ENCODE data around the gene MRS2. TPM values are rescaled to one million over a fixed set of nuclear protein-coding genes. Genes with fewer than 3 reads are reported as not detected.
A peak's percentile ranks its signal among the peaks of the same experiment; 100 is the strongest.

MRS2 gene
- total RNA-seq, 1 experiment from 2014 or later, result 19.8 TPM

- DNase-seq, result no peak
- Histone ChIP-seq H3F3A (ENCODE audit: low read length, unreplicated experiment) (no peaks in the 10 kb centered on the region), H3K36me3 (ENCODE audit: low read depth, low read length) (peaks cover 65% of the 10 kb centered on the region), H3K79me2 (ENCODE audit: low read length) (no peaks in the 10 kb centered on the region), H3K4me1 (ENCODE audit: insufficient read depth, low read length) (no peaks in the 10 kb centered on the region), H3K27ac (ENCODE audit: low read length) (no peak overlapping the region), H3K9ac (ENCODE audit: low read length) (no peak overlapping the region), H2AFZ (ENCODE audit: low read length) (no peak overlapping the region), H3K27me3 (ENCODE audit: low read length) (no peaks in the 10 kb centered on the region), H3K9me2 (replicated peaks; ENCODE audit: low read length) (no peaks in the 10 kb centered on the region), H3K4me3 (ENCODE audit: low read length) (no peak overlapping the region), H3K4me2 (ENCODE audit: low read length) (no peak overlapping the region), H4K20me1 (ENCODE audit: low read length) (no peaks in the 10 kb centered on the region), H3K9me3 (ENCODE audit: low read length) (no peaks in the 10 kb centered on the region)
- intact Hi-C loops (cut with micrococcal nuclease), result no loop called here
- POLR2A ChIA-PET (ENCODE audit: unreplicated experiment), result no interaction called here
- TF ChIP-seq EZH2 (IDR thresholded peaks at IDR 0.05; ENCODE audit: low read length, unreplicated experiment) (no peak), CTCF (conservative IDR thresholded peaks at IDR 0.05; ENCODE audit: low read depth, low read length) (no peak), EZH2phosphoT487 (IDR thresholded peaks at IDR 0.05; ENCODE audit: borderline replicate concordance, low read length) (no peak)
- BruUV-seq (replicated peaks), result no TSS peak
- ATAC-seq, result no peak
- CTCF ChIA-PET, result no interaction called here
Observed at GRCh38 chr6:24415753-24416152, 13.0 kb downstream of the MRS2 start.

- Histone ChIP-seq H2AFZ (ENCODE audit: low read length) (no peak overlapping the region), H3K9ac (ENCODE audit: low read length) (no peak overlapping the region), H3K36me3 (ENCODE audit: low read depth, low read length) (peaks cover 77% of the 10 kb centered on the region), H3K27ac (ENCODE audit: low read length) (no peak overlapping the region), H3K4me3 (ENCODE audit: low read length) (no peak overlapping the region), H3K4me2 (ENCODE audit: low read length) (no peak overlapping the region), H3F3A (ENCODE audit: low read length, unreplicated experiment) (no peaks in the 10 kb centered on the region), H4K20me1 (ENCODE audit: low read length) (no peaks in the 10 kb centered on the region), H3K9me2 (replicated peaks; ENCODE audit: low read length) (no peaks in the 10 kb centered on the region), H3K27me3 (ENCODE audit: low read length) (no peaks in the 10 kb centered on the region), H3K79me2 (ENCODE audit: low read length) (no peaks in the 10 kb centered on the region), H3K4me1 (ENCODE audit: insufficient read depth, low read length) (peaks cover 5% of the 10 kb centered on the region), H3K9me3 (ENCODE audit: low read length) (no peaks in the 10 kb centered on the region)
- no TSS peak for BruUV-seq (replicated peaks)
- ATAC-seq (no peak), DNase-seq (no peak)
- POLR2A ChIA-PET (ENCODE audit: unreplicated experiment), result no interaction called here
- TF ChIP-seq CTCF (conservative IDR thresholded peaks at IDR 0.05; ENCODE audit: low read depth, low read length), result no peak
- no peak for TF ChIP-seq EZH2 (IDR thresholded peaks at IDR 0.05; ENCODE audit: low read length, unreplicated experiment)
- CTCF ChIA-PET, result no interaction called here
- intact Hi-C loops (cut with micrococcal nuclease), result no loop called here
Observed at GRCh38 chr6:24419526-24419925, 16.8 kb downstream of the MRS2 start.

- Histone ChIP-seq H2AFZ (ENCODE audit: low read length) (no peak overlapping the region), H3K79me2 (ENCODE audit: low read length) (no peaks in the 10 kb centered on the region), H3K36me3 (ENCODE audit: low read depth, low read length) (peaks cover 52% of the 10 kb centered on the region), H3K9ac (ENCODE audit: low read length) (no peak overlapping the region), H3K9me2 (replicated peaks; ENCODE audit: low read length) (no peaks in the 10 kb centered on the region), H4K20me1 (ENCODE audit: low read length) (no peaks in the 10 kb centered on the region), H3K4me2 (ENCODE audit: low read length) (peak overlapping the region; percentile 20), H3K27ac (ENCODE audit: low read length) (peak overlapping the region; percentile 19), H3K27me3 (ENCODE audit: low read length) (no peaks in the 10 kb centered on the region), H3K4me3 (ENCODE audit: low read length) (no peak overlapping the region), H3K9me3 (ENCODE audit: low read length) (no peaks in the 10 kb centered on the region), H3F3A (ENCODE audit: low read length, unreplicated experiment) (no peaks in the 10 kb centered on the region), H3K4me1 (ENCODE audit: insufficient read depth, low read length) (peaks cover 53% of the 10 kb centered on the region)
- ATAC-seq (peak; percentile 51), DNase-seq (peak; percentile 75)
- intact Hi-C loops (cut with micrococcal nuclease), result loop anchor here (1.0 to 5.0 kb wide), 3 partner anchors 142 to 272 kb away; partner anchors contain the start of gene KIAA0319
- POLR2A ChIA-PET (ENCODE audit: unreplicated experiment), result no interaction called here
- no peak for TF ChIP-seq CTCF (conservative IDR thresholded peaks at IDR 0.05; ENCODE audit: low read depth, low read length)
- no peak for TF ChIP-seq EZH2phosphoT487 (IDR thresholded peaks at IDR 0.05; ENCODE audit: borderline replicate concordance, low read length)
- no peak for TF ChIP-seq EZH2 (IDR thresholded peaks at IDR 0.05; ENCODE audit: low read length, unreplicated experiment)
- BruUV-seq (replicated peaks), result no TSS peak
- CTCF ChIA-PET, result interaction anchor here (0.6 to 0.7 kb wide), 2 partner anchors 142 to 645 kb away, joined by 3 to 4 read pairs; no protein-coding TSS in a partner anchor
Observed at GRCh38 chr6:24425091-24425490, 22.4 kb downstream of the MRS2 start.
